Measurements from ENCODE around the gene LGALS7. TPM values are rescaled to one million over a fixed set of nuclear protein-coding genes. Genes with fewer than 3 reads are reported as not detected.
"Not testable (repeated sequence)": the region's sequence is repeated elsewhere in the genome, so short reads cannot be mapped to it uniquely, and the experiment has no call there.

Gene LGALS7
- total RNA-seq, 2 donors from 2014 or later: not detected

GRCh38 chr19:38753783-38754182, 19.5 kb downstream of the LGALS7 start:
- not testable (repeated sequence) for H3K27ac Mint-ChIP-seq; H3K4me1 Mint-ChIP-seq; ATAC-seq; H3K27me3 Mint-ChIP-seq; H3K4me3 Mint-ChIP-seq; H3K9me3 ChIP-seq (ENCODE audit: control insufficient read depth, low read length, poor library complexity, severe bottlenecking); DNase-seq; H3K36me3 Mint-ChIP-seq (ENCODE audit: low read depth)

DNA sequence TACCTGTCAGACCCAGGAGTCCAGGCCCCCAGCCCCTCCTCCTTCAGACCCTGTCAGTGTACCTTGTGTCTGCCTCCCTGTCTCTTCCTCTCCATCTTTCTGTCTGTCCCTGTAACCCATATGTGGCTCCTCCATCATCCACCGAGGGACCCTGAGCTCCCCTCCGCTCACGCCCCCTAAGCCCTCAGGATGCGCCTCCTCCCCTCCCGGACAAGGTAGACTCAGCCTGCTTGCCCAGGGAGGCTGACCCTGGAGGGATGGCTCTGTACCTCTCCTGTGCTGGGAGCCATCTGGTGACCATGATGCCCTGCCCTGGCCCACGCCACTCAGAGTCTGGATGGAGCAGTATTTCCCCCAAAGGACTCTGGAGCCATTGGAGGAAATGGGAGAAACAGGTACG, 28.0 kb downstream of the LGALS7 start:
- H3K36me3 Mint-ChIP-seq (ENCODE audit: low read depth): no peaks in the 10 kb centered on the region
- DNase-seq (no peak), ATAC-seq (no peak)
- H3K27ac Mint-ChIP-seq: no peak overlapping the region
- H3K27me3 Mint-ChIP-seq: peaks cover 1% of the 10 kb centered on the region
- peaks cover 7% of the 10 kb centered on the region for H3K4me1 Mint-ChIP-seq
- no peak overlapping the region for H3K4me3 Mint-ChIP-seq
- no peaks in the 10 kb centered on the region for H3K9me3 ChIP-seq (ENCODE audit: control insufficient read depth, low read length, poor library complexity, severe bottlenecking)

DNA sequence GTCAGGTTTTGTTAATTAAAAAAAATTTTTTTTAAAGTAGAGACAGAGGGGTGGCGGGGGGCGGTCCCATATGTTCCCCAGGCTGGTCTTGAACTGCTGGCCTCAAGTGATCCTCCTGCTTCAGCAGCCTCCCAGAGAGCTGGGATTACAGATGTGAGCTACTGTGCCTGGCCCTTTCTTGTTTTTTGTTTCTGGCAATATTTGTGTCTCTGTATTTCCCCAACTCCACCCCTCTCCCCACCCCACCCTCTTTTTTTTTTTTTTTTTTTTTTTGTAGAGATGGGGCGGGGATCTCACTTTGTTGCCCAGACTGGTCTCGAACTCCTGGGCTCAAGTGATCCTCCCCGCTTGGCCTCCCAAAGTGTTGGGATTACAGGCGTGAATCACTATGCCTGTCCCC, 28.4 kb downstream of the LGALS7 start:
- Mint-ChIP-seq H3K4me1 (peaks cover 7% of the 10 kb centered on the region), H3K27me3 (no peaks in the 10 kb centered on the region), H3K4me3 (no peak overlapping the region), H3K27ac (no peak overlapping the region), H3K36me3 (ENCODE audit: low read depth) (no peaks in the 10 kb centered on the region)
- H3K9me3 ChIP-seq (ENCODE audit: control insufficient read depth, low read length, poor library complexity, severe bottlenecking): no peaks in the 10 kb centered on the region
- ATAC-seq (no peak), DNase-seq (no peak)

DNA sequence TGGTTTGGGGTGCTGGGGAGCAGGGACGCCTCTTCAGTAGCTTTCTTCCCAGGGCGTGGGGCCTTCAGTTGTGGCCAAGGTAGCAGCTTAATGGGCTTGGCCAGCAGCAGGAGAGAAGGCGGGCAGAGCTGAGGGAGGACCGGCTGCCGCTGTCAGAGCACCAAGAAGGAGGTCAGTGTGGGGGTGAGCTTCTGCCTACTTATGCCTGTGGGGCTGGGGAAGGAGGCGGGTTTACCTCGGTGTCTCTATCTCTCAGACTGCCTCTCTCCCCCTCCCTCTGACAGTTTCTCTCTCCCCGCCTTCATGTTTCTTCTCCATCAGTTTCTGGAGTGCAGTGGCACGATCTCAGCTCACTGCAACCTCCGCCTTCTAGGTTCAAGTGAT, 29.0 kb downstream of the LGALS7 start, which contains the start of gene CAPN12:
Gene CAPN12, minus strand, starts transcription at position 177 of the 384 bp plus-strand sequence. CDS start 309 bp downstream, outside the sequence.
- H3K4me3 Mint-ChIP-seq: no peak within 1 kb of the TSS
- no peaks in the 10 kb centered on the region for H3K27me3 Mint-ChIP-seq
- peaks cover 9% of the 10 kb centered on the region for H3K4me1 Mint-ChIP-seq
- no peak for ATAC-seq
- no peak within 1 kb of the TSS for H3K27ac Mint-ChIP-seq
- DNase-seq: no peak
- H3K9me3 ChIP-seq (ENCODE audit: control insufficient read depth, low read length, poor library complexity, severe bottlenecking): no peaks in the 10 kb centered on the region
- no peaks in the 10 kb centered on the region for H3K36me3 Mint-ChIP-seq (ENCODE audit: low read depth)

- H3K4me1 Mint-ChIP-seq: peaks cover 14% of the 10 kb centered on the region
- H3K27me3 Mint-ChIP-seq: no peaks in the 10 kb centered on the region
- DNase-seq (no peak), ATAC-seq (no peak)
- H3K36me3 Mint-ChIP-seq (ENCODE audit: low read depth): no peaks in the 10 kb centered on the region
- H3K4me3 Mint-ChIP-seq: no peak overlapping the region
- no peaks in the 10 kb centered on the region for H3K9me3 ChIP-seq (ENCODE audit: control insufficient read depth, low read length, poor library complexity, severe bottlenecking)
- H3K27ac Mint-ChIP-seq: no peak overlapping the region
Observed at GRCh38 chr19:38743394-38744297, 29.7 kb downstream of the LGALS7 start.

GRCh38 chr19:38742906-38743305, 30.4 kb downstream of the LGALS7 start:
- H3K9me3 ChIP-seq (ENCODE audit: control insufficient read depth, low read length, poor library complexity, severe bottlenecking): no peaks in the 10 kb centered on the region
- ATAC-seq (no peak), DNase-seq (no peak)
- Mint-ChIP-seq H3K27me3 (no peaks in the 10 kb centered on the region), H3K4me3 (no peak overlapping the region), H3K36me3 (ENCODE audit: low read depth) (peaks cover under 1% of the 10 kb centered on the region), H3K27ac (peak overlapping the region; percentile 47), H3K4me1 (peaks cover 19% of the 10 kb centered on the region)

DNA sequence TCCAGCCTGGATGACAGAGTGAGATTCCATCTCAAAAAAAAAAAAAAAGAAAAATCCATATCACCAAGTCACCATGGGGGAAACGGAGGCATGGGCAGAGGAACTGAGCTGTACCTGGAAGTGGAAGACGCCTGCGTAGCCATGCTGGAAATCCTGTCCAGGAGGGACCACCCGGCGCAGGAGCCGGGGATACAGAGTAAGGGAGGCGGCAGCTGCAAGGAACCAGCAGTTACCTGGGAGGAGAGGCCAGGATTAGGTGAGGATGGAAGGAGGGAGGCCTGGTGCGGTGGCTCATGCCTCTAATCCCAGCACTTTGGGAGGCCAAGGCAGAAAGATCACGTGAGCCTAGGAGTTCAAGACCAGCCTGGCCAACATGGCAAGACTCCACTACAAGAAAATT, 31.0 kb downstream of the LGALS7 start:
- H3K27me3 Mint-ChIP-seq: no peaks in the 10 kb centered on the region
- H3K4me1 Mint-ChIP-seq: peaks cover 23% of the 10 kb centered on the region
- H3K36me3 Mint-ChIP-seq (ENCODE audit: low read depth): peaks cover 3% of the 10 kb centered on the region
- H3K4me3 Mint-ChIP-seq: no peak overlapping the region
- ATAC-seq (no peak), DNase-seq (no peak)
- H3K27ac Mint-ChIP-seq: peak overlapping the region; percentile 47
- H3K9me3 ChIP-seq (ENCODE audit: control insufficient read depth, low read length, poor library complexity, severe bottlenecking): no peaks in the 10 kb centered on the region

DNA sequence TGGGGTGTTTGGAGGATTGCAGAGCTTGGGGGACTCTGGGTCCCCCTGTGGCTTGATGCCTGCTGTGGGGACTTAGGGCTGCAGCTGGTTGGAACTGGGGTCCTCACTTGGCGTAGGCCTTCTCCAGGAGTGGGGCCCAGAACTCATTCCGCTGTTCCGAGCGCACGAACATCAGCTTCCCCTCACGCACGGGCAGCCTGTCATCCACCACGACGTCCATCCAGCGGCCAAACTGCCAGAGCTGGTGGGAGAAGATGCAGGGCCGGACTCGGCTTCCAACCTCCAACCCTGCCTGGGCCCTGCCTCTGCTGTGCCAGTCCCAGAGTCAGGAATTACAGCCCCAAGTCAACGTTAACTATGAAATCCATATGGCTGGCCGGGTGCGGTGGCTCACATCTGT, 31.6 kb downstream of the LGALS7 start:
- Mint-ChIP-seq H3K27ac (no peak overlapping the region), H3K36me3 (ENCODE audit: low read depth) (peaks cover 3% of the 10 kb centered on the region), H3K4me3 (no peak overlapping the region), H3K27me3 (no peaks in the 10 kb centered on the region), H3K4me1 (peaks cover 24% of the 10 kb centered on the region)
- ATAC-seq: no peak
- DNase-seq: no peak
- H3K9me3 ChIP-seq (ENCODE audit: control insufficient read depth, low read length, poor library complexity, severe bottlenecking): no peaks in the 10 kb centered on the region

DNA sequence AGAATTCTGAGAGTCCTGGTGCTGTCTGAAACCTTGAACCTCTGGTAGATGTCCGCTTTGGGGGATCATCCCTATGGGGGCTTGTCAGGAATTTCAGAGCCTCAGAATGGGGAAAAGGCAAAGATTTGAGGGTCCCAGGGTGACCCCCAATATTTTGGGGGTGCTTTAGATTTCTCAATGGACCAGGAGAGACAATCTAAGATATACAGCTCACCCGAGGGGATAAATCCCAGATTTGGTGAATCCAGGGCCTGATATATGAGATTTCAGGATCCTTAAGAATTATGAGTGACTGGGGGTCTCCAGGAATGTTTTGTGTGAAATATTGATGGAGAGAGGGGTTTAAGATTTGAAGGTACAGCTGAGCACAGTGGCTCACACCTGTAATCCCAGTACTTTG, 32.4 kb downstream of the LGALS7 start:
- peaks cover 3% of the 10 kb centered on the region for H3K36me3 Mint-ChIP-seq (ENCODE audit: low read depth)
- ATAC-seq (no peak), DNase-seq (no peak)
- peaks cover 28% of the 10 kb centered on the region for H3K4me1 Mint-ChIP-seq
- no peaks in the 10 kb centered on the region for H3K9me3 ChIP-seq (ENCODE audit: control insufficient read depth, low read length, poor library complexity, severe bottlenecking)
- no peak overlapping the region for H3K4me3 Mint-ChIP-seq
- no peaks in the 10 kb centered on the region for H3K27me3 Mint-ChIP-seq
- no peak overlapping the region for H3K27ac Mint-ChIP-seq

GRCh38 chr19:38740257-38740592, 33.1 kb downstream of the LGALS7 start:
- Mint-ChIP-seq H3K36me3 (ENCODE audit: low read depth) (peaks cover 3% of the 10 kb centered on the region), H3K4me1 (peaks cover 27% of the 10 kb centered on the region), H3K27me3 (no peaks in the 10 kb centered on the region), H3K4me3 (no peak overlapping the region), H3K27ac (no peak overlapping the region)
- no peaks in the 10 kb centered on the region for H3K9me3 ChIP-seq (ENCODE audit: control insufficient read depth, low read length, poor library complexity, severe bottlenecking)
- ATAC-seq: no peak
- no peak for DNase-seq

DNA sequence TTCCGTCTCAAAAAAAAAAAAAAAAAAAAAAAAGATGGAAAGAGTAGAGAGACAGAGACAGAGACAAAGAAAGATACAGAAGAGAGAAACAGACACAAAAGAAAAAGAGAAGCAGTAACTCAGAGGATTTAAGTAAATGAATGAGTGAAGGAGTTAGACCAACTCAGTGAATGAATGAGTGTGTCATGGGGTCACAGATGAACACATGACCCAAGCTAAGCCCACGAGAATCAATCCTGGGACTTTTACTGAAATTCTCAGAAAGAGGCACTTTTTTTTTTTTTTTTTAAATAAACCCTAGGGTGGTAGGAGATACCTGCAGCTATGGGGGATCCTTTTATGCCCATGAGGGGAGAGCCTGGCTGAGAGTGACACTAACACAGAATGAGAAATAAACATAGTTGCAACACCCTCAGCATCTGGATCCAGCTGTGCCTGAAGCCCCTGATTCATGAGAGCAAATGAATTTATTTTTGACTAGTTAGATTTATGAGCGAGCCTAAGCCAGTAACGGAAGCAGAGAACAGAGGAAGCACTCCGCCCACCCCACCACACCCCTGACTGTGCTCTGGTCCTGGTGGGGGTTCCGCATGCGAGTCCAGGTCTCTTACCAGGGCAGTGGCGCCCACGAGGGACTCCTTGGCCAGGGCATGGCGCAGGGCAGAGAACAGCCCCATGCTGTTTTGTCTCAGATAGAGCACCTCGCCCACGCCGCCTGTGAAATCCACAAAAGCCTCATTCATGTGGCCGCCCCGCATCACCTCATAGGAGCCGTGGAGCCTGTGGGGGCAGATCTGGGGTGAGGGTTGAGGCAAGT, 33.7 kb downstream of the LGALS7 start:
- DNase-seq: no peak
- no peaks in the 10 kb centered on the region for H3K27me3 Mint-ChIP-seq
- H3K4me3 Mint-ChIP-seq: peak overlapping the region; percentile 25
- H3K9me3 ChIP-seq (ENCODE audit: control insufficient read depth, low read length, poor library complexity, severe bottlenecking): no peaks in the 10 kb centered on the region
- H3K27ac Mint-ChIP-seq: peak overlapping the region; percentile 79
- H3K36me3 Mint-ChIP-seq (ENCODE audit: low read depth): peaks cover 3% of the 10 kb centered on the region
- peaks cover 30% of the 10 kb centered on the region for H3K4me1 Mint-ChIP-seq
- peak; percentile 18 for ATAC-seq

DNA sequence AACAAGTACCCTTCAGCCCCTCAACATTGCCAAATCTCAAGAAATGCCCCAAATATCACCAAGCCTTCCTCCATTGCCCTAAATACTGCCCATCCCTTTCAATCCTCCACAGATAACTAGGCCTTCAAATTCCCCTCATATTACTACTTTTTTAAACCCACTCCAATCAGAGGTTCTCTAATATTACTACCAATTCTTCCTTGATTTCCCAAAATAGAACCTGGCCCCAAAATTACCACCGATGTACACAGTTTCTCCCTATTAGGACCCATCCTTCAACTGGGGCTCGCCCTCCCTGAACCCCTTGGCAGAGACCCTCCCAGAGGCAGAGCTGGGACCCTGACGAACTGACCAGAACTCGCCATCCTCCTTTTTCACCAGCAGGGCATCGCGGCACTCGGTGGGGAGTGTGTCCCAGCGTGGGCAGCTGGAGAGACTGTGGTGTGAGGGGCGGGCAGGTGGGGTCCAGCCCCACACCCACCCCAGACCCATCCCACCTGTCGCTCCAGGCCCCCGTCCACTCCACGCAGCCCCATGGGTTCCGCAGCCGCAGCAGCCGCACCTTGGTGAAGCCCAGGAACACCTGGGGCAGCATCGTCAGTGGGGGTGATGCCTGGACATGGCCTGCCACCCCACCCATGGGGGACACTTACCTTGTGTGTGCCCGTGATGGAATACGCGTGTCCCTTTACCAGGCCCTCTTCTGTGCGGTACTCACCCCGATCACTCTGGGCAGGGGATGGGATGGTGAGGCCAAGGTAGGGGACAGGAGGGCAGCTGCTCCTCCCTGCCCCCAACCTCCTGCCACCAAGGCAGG, 35.2 kb downstream of the LGALS7 start:
- peaks cover 3% of the 10 kb centered on the region for H3K36me3 Mint-ChIP-seq (ENCODE audit: low read depth)
- H3K27me3 Mint-ChIP-seq: no peaks in the 10 kb centered on the region
- DNase-seq: no peak
- H3K4me3 Mint-ChIP-seq: peak overlapping the region; percentile 89
- H3K27ac Mint-ChIP-seq: peak overlapping the region; percentile 49
- ATAC-seq: no peak
- H3K4me1 Mint-ChIP-seq: peaks cover 30% of the 10 kb centered on the region
- H3K9me3 ChIP-seq (ENCODE audit: control insufficient read depth, low read length, poor library complexity, severe bottlenecking): no peaks in the 10 kb centered on the region
